AG04449 (cell line): ENCODE data around the gene CHPF.

Experiments
- CTCF ChIA-PET: fragments of 350-600 bp; formaldehyde crosslinking; extraction: SDS; loops from one replicate; lab custom pipeline; 2021; ENCODE audit warnings: antibody characterized with exemption; lab: Yijun Ruan, JAX
- POLR2A ChIA-PET: fragments of 400-600, 350-600 bp; formaldehyde crosslinking; extraction: SDS; loops from one replicate; lab custom pipeline; 2020; ENCODE audit warnings: antibody characterized with exemption, inconsistent platforms; lab: Yijun Ruan, JAX
- DNase-seq: peaks from one replicate; pipeline ENCODE4 v3.0.0-alpha.2; 2010; ENCODE audit warnings: low read depth, low spot score
- H3K4me3 ChIP-seq: 2 replicates; pipeline ENCODE4 v1.5.1; 2011; ENCODE audit warnings: low read depth, mild to moderate bottlenecking, control low read depth, low read length
- CTCF ChIP-seq: IDR thresholded peaks from one replicate; pipeline ENCODE4 v1.5.1; 2011; ENCODE audit warnings: mild to moderate bottlenecking, moderate library complexity, low read length, control low read depth, inconsistent platforms; ENCODE audit not compliant: insufficient read depth; ENCODE audit errors: missing control alignments

Gene CHPF

DNA sequence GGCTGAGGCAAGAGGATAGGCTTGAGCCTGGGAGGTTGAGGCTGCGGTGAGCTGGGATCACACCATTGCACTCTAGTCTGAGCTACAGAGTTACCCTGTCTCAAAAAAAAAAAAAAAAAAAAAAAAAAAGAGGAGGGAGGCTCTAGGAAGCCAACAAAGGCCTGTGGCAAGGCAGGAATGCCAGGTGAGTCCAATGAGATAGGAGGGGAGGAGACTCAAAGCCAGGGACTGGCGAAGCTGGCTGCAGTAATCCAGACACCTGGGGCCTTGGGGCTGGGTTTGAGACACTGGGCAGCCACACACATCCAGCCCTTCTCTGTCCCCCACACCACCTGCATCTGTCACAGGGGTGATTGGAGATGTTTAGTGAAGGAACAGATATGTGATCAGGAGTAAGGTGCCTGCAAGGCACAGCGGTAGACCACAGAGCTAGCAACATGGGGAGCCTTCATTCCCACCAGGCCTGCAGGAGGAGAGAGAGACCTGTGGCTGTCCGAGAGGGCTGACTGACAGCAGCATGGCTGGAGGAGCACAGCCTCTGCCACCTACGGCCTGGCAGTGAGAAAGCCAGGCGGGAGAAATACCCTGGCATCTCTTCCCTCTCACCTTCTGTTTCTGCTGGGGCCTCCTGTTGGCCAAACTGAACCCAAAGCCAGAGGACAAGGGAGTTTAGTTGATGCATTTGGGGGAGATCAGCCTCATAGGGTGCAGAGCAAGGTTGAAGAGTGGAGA, 9.5 kb downstream of the CHPF start:
- no peak for DNase-seq
- CTCF ChIA-PET: interaction anchor here (0.8 to 20.4 kb wide), 9 partner anchors 7 to 239 kb away, joined by 3 to 1084 read pairs (median 5); partner anchors contain the start of genes ASIC4 and GMPPA
- POLR2A ChIA-PET: interaction anchor here (0.8 kb wide), 1 partner anchor 36 kb away, joined by 3 read pairs; no protein-coding TSS in a partner anchor
- no peak overlapping the region for H3K4me3 ChIP-seq
- TF ChIP-seq CTCF: no peak

- no peak overlapping the region for H3K4me3 ChIP-seq
- no peak for TF ChIP-seq CTCF
- ChIA-PET POLR2A (interaction anchor here (0.8 kb wide), 1 partner anchor 37 kb away, joined by 3 read pairs; no protein-coding TSS in a partner anchor), CTCF (interaction anchor here (0.8 to 20.4 kb wide), 8 partner anchors 8 to 237 kb away, joined by 3 to 1084 read pairs (median 142); partner anchors contain the start of genes ASIC4, CHPF, DNPEP and GMPPA)
- no peak for DNase-seq
These were observed 11.3 kb downstream of the CHPF start for GRCh38 chr2:219532378-219532649.

DNA sequence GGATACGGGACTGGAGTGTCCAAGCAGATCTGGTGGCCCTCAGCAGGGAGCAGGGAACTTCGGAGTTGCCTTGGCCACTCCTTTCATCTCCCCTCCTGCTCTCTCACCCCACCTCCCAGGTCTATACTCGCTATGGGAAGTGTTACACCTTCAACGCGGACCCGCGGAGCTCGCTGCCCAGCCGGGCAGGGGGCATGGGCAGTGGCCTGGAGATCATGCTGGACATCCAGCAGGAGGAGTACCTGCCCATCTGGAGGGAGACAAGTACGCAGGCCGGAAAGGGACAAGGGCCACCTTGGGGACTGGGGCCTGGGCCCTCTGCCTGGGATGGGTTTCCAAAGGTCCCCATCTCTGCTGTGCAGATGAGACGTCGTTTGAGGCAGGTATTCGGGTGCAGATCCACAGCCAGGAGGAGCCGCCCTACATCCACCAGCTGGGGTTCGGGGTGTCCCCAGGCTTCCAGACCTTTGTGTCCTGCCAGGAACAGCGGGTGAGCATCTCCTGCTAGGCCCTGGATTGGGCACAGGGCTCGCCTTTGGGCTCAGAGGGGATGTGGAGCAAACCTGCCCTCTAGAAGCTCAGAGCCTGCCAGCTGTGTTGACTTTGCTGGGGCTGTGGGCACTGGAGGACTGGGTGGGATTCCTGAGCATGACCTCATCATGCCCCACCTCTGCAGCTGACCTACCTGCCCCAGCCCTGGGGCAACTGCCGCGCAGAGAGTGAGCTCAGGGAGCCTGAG, 11.8 kb downstream of the CHPF start:
- CTCF ChIA-PET: interaction anchor here (0.8 to 20.4 kb wide), 13 partner anchors 9 to 236 kb away, joined by 3 to 1084 read pairs (median 33); partner anchors contain the start of genes ASIC4, CHPF, DNPEP and GMPPA
- no peak overlapping the region for H3K4me3 ChIP-seq
- no peak for TF ChIP-seq CTCF
- POLR2A ChIA-PET: interaction anchor here (0.8 kb wide), 1 partner anchor 36 kb away, joined by 3 read pairs; no protein-coding TSS in a partner anchor
- no peak for DNase-seq

DNA sequence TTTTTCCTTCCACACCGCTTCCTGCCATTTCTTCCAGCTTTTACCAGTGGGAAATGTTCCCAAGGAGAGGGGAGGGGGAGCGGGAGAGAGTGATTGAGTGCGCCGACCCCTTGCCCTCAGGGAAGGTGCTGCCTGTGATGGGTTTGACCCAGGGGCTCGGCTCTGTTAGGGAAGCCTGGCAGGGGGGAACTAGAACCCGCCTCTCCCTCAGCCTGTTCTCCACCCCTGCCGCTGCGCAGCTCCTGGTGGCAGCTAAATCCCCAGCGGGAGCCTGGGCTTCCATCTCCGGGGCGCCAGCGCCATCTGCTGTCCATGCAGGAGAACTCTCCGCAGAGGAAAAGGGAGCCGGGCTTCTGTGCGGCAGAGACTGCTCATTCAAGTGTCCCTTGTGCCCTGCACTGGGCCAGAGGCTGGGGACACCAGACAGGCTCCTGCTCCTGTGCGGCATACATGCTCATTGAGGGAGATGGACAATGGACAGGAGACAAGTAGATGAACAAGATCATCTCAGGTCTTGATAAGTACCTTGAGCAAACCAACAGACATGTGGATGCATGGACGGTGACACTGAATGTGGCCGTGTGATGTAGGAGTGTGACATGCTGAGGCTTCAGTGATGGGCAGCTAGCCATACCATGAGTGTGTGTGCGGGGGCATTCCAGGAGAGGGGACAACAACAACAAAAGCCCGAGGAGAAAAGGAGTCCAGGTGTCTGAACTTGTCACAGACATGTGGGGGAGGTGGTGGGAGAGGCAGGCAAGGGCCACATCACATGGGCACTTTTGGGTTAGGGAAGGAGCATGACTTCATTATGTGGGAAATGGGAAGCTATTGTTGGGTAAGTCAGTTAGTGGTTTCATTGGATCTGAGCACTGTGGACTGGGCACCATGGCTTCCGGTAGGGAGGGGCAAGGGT, 13.3 kb downstream of the CHPF start:
- TF ChIP-seq CTCF: peak; percentile 98

DNA sequence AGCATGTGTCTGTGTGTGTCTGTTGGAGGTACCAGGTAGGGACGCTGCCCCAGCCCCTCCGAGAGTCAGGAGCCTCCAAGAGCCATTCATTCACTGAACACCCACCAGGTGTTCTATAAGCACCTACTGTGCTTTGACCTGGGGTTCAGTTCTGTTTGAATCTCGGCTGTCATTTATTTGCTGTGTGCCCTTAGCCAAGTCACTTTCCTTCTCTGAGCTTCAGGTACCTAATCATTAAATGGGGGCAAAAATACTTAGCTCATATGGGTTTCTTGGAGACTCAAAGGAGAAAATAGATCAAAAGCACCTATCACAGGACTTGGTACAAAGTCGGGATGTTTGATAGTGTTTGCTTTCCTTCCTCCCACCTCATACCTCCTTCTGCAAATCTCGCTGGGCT, 16.1 kb downstream of the CHPF start:
- no peak for DNase-seq
- ChIA-PET POLR2A (interaction anchor here (0.9 kb wide), 1 partner anchor 9 kb away, joined by 3 read pairs; no protein-coding TSS in a partner anchor), CTCF (interaction anchor here (0.7 to 20.4 kb wide), 11 partner anchors 13 to 369 kb away, joined by 3 to 1084 read pairs (median 59); partner anchors contain the start of genes ASIC4, CHPF, DNPEP and GMPPA)
- TF ChIP-seq CTCF: no peak
- H3K4me3 ChIP-seq: no peak overlapping the region

More for the DNA sequence above, 13.3 kb downstream of the CHPF start:
- no peak for DNase-seq
- POLR2A ChIA-PET: interaction anchor here (0.8 to 1.6 kb wide), 7 partner anchors 9 to 127 kb away, joined by 3 to 8 read pairs (median 3); partner anchors contain the start of gene GMPPA
- H3K4me3 ChIP-seq: peak overlapping the region; percentile 49
- CTCF ChIA-PET: interaction anchor here (0.6 to 20.4 kb wide), 65 partner anchors 10 to 374 kb away, joined by 3 to 1084 read pairs (median 5); partner anchors contain the start of genes ASIC4, CHPF, DES and DNAJB2
